Activated naive CD4-positive, alpha-beta T cell treated with anti-CD3 and anti-CD28 coated beads, Interleukin-2, amount 50 U/mL, for 16 hours (primary cell): ENCODE measurements around the gene UBLCP1.
"Not testable (repeated sequence)": the region's sequence is repeated elsewhere in the genome, so short reads cannot be mapped to it uniquely, and the experiment has no call there.

Experiments
- DNase-seq: peaks from one replicate; pipeline ENCODE4 v3.0.0-alpha.2; 2020

UBLCP1 gene

DNA sequence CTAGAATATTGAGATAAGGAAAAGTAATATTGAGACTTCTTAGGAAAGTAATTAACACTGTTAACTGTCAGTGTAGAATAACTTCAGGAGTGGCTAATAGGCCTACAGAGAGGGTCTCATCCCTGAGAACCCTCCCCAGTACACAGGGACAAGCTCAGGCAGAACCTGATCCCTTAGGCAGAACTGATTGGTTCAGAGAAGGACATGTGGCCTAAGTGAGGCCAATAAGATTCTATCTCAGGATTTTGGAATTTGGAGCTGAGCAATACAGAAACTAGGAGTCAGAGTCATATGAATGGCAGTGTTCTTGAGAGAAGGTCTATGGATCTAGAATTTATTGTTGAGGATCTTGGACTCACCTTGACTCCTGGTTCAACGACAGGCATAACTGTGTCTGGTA, 10.9 kb upstream of the UBLCP1 start:
- DNase-seq: no peak

DNA sequence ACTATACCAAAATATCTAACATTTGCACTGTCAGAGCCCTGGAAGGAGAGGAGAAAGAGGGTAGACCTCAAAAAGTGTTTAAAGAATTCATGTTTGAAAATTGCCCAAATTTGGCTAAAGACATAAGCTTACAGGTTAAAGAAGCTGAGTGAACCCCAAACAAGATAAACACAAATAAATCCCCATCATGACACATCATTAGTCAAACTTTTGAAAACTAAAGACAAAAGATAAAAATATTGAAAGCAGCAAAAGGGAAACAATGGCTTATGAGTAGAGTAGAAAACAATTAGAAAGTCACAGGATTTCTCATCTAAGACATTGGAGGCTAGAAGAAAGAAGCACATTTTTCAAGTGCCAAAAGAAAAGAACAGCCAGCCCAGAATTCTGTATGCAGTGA, 6.1 kb upstream of the UBLCP1 start:
- no peak for DNase-seq

DNA sequence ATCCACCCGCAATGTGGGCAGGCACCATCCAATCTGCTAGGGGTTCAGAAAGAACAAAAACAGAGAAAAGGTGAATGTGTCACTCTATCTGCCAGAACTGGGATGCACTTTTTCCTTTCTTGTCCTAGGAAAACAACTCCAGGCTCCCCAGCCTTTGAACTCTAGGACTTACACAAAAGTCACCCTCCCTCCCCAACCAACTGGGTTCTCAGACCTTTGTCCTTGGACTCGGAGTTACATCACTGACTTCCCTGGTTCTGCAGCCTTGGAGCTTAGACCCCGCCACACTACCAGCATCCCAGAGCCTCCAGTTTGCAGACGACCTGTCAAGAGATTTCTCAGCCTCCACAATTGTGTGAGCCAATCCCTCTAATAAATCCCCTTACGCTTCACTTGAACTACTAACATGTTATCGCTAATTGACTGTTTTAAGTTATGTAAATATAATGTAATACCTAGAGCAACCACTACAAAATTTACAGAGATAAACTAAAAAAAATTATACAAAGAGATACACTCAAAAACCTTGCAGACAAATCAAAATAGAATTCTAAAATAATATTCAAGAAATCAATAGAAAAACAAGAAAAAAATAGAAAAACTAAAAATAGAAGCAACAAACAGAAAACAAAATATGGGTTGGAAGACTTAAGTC, 5.3 kb upstream of the UBLCP1 start:
- DNase-seq: no peak

GRCh38 chr5:159258361-159258760, 4.7 kb upstream of the UBLCP1 start:
- no peak for DNase-seq

GRCh38 chr5:159260212-159260611, 2.9 kb upstream of the UBLCP1 start:
- DNase-seq: not testable (repeated sequence)

- no peak for DNase-seq
Observed at GRCh38 chr5:159262472-159262858, 625 bp upstream of the UBLCP1 start.

- no peak for DNase-seq
Observed at GRCh38 chr5:159263569-159263905, 447 bp downstream of the UBLCP1 start.

- not testable (repeated sequence) for DNase-seq
Observed at GRCh38 chr5:159266764-159267163, 3.7 kb downstream of the UBLCP1 start.

DNA sequence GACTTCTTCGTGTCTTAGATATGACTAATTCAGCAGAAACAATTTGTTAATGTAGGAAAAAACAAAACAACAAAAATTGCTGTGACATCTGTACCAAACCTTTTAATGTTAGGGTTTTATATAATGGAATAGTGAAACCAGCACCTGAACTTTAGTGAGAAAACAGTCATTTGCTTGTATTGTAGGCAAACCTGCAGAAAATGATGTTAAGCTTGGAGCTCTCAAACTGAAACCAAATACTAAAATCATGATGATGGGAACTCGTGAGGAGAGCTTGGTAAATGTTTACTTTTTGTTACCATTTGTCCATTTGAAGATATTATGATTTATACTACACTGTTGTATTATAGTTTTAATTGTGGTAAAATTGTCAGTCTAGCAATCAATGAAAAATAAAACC, 6.6 kb downstream of the UBLCP1 start:
- no peak for DNase-seq

GRCh38 chr5:159273923-159274322, 10.8 kb downstream of the UBLCP1 start:
- no peak for DNase-seq

- no peak for DNase-seq
Observed at GRCh38 chr5:159274676-159275075, 11.6 kb downstream of the UBLCP1 start.

- no peak for DNase-seq
Observed at GRCh38 chr5:159286420-159287035, 23.4 kb downstream of the UBLCP1 start.

GRCh38 chr5:159290741-159291140, 27.7 kb downstream of the UBLCP1 start:
- DNase-seq: no peak

- DNase-seq: no peak
Observed at GRCh38 chr5:159294921-159295320, 31.8 kb downstream of the UBLCP1 start.

- DNase-seq: not testable (repeated sequence)
Observed at GRCh38 chr5:159297300-159297699, 34.2 kb downstream of the UBLCP1 start.

DNA sequence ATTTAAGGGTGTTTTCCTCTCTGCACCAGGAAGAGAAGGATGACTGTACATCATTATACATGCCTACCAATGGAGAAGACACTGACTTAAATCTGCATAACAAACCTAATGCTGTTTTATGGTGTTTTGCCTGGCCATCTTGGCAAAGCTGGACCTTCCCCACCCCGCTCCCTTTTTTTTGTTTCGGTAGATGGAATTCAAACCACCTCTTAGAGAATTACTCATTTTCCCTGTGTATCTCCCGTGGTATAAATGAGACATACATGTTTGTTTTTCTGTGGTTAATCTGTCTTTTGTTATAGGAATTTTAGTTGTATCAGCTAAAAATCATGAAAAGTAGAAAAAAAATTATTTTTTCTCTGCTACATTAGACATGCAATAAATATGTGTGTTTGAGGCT, 38.4 kb downstream of the UBLCP1 start:
- DNase-seq: no peak

- not testable (repeated sequence) for DNase-seq
Observed at GRCh38 chr5:159301929-159302860, 39.1 kb downstream of the UBLCP1 start.

DNA sequence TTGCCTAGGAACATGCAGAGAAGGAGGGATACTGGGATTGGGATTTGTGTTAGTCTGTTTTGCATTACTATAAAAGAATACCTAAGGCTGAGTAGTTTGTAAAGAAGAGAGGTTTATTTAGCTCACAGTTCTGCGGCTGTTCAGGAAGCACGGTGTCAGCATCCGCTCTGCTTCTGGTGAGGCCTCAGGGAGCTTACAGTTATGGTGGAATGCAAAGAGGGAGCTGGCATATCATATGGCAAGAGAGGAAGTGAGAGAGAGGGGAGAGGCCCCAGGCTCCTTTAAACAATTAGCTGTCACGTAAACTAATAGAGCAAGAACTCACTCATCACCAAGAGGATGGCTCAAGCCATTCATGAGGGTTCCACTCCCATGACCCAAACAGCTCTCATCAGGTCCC, 40.2 kb downstream of the UBLCP1 start:
- DNase-seq: no peak

- no peak for DNase-seq
Observed at GRCh38 chr5:159304961-159305595, 42.0 kb downstream of the UBLCP1 start.

- no peak for DNase-seq
Observed at GRCh38 chr5:159309689-159310433, 46.8 kb downstream of the UBLCP1 start.

- peak; percentile 42 for DNase-seq
Observed at GRCh38 chr5:159310511-159310910, 47.4 kb downstream of the UBLCP1 start.

- no peak for DNase-seq
Observed at GRCh38 chr5:159311063-159311462, 48.0 kb downstream of the UBLCP1 start.

DNA sequence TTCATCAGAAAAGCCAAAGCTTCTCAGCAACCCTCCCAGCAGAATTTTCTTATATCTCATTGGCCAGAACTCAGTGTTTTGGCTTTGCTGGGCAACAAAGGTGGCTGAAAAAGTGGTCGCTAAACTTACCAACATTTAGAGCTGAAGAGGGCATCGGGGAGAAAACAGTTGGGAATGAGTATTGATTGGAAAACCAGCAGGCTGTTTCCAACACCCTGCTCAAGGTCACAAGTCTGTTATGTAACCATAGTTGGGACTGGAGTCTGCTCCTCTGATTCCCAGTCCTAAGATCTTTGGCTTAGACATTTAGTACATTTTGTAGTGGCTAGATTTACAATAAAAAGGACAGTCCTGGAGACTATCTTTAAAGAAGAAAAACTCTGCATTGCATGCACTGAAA, 50.1 kb downstream of the UBLCP1 start:
- DNase-seq: no peak
